Esophagus squamous epithelium (tissue), 5 donors: ENCODE data around the gene GRK5. TPM values are rescaled to one million over a fixed set of nuclear protein-coding genes. Genes with fewer than 3 reads are reported as not detected.

Experiments
- DNase-seq: peaks from one replicate; lab custom pipeline; 2025; lab: John Stamatoyannopoulos, UW
- H3K27ac ChIP-seq, 4 donors: fragments of 200-600 bp; sonication (generic); one replicate each; pipeline ENCODE4 v1.5.1; 2016 to 2019; ENCODE audit warnings: mild to moderate bottlenecking in 1 of 4
- H3K27me3 ChIP-seq, 4 donors: fragments of 200-600 bp; sonication (generic); 1 replicate in 3 of 4; 2 replicates in 1 of 4; pipeline versions ENCODE4 v1.5.1 to v1.6.0; 2017 to 2021; ENCODE audit warnings: antibody characterized with exemption in 1 of 4
- H3K36me3 ChIP-seq, 3 donors: fragments of 200-600 bp; sonication (generic); one replicate each; pipeline ENCODE4 v1.5.1; 2016 to 2019
- H3K4me1 ChIP-seq, 3 donors: fragments of 200-600 bp; sonication (generic); one replicate each; pipeline ENCODE4 v1.5.1; 2017 to 2019
- H3K4me3 ChIP-seq, 4 donors: fragments of 200-600 bp; sonication (generic); 1 replicate in 3 of 4; 2 replicates in 1 of 4; pipeline ENCODE4 v1.5.1; 2016 to 2019; ENCODE audit warnings: mild to moderate bottlenecking in 2 of 4, moderate library complexity in 1 of 4
- H3K9me3 ChIP-seq, 3 donors: fragments of 200-600 bp; sonication (generic); one replicate each; pipeline ENCODE4 v1.5.1; 2016 to 2019
- POLR2A ChIP-seq, 4 donors: fragments of 450-650 bp; IDR thresholded peaks; one replicate each; pipeline ENCODE4 v1.6.1; 2017; ENCODE audit warnings: antibody characterized with exemption in 4 of 4, mild to moderate bottlenecking in 4 of 4, moderate library complexity in 3 of 4
- WGBS, 2 donors: methylation state at CpG; one replicate each; pipeline ENCODE4 v1.1.5; 2018; 5-methylcytosine and 5-hydroxymethylcytosine counted together
- intact Hi-C: fragments of 100-400 bp; cut with DNase I; formaldehyde crosslinking; loops from one replicate; pipeline ENCODE4 v1.15.0; 2022
- total RNA-seq, 4 donors: library from RNA; depleted of rRNA; stranded (reverse); fragments of >200 nt; gene quantifications; one replicate each; pipeline ENCODE4 v1.1.0, GENCODE V29; 2016
- TF ChIP-seq, protein P1 (sequence below), 6 experiments: fragments of 450-650 bp in 4 of 6; fragments of 200-600 bp in 2 of 6; sonication (generic) in 2 of 6; IDR thresholded peaks; one replicate each; pipeline ENCODE4 v1.5.1; 2016 to 2019; ENCODE audit warnings: antibody characterized with exemption in 6 of 6, mild to moderate bottlenecking in 4 of 6, moderate library complexity in 4 of 6
- donor health status: DM: yes; HTN: yes; CAD: no.

GRK5 gene
- total RNA-seq, 4 donors from 2014 or later: 2.4 to 18.9 (median 6.3) TPM

DNA sequence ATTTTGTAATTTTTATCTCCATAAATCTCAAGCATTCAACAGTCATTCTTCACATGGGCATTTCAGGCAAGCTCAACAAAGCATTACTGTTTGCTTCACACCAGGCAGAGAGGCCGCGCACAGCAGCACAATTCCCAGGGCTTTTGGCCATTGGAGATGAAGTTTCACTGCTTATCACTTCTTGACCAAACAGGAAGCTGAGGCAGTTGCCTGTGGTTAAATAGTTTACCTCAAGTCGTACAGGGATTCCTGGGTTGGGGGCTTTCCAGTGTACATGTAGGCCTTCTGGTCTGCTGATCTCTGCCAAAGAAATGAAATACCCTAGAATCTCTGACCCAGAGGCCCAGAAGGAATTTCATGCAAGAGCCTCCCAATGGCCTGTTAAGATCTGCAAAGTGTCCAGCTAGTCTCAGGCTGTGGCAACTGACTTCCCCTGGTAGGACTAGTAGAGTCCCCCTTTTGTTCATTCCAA is 17.5 kb upstream of the GRK5 start:
- Histone ChIP-seq H3K27me3 (no peaks in the 10 kb centered on the region), H3K4me1 (peaks cover 0 to 31% (median 0%) of the 10 kb centered on the region in 3 donors), H3K36me3 (no peaks in the 10 kb centered on the region), H3K4me3 (no peak overlapping the region), H3K9me3 (no peaks in the 10 kb centered on the region), H3K27ac (peak overlapping the region in 1 of 4 donors; percentile 21)
- 54 to 55% methylated on average over 3 of the region's 3 CpGs for WGBS, 2 donors
- TF ChIP-seq, protein P1, sequence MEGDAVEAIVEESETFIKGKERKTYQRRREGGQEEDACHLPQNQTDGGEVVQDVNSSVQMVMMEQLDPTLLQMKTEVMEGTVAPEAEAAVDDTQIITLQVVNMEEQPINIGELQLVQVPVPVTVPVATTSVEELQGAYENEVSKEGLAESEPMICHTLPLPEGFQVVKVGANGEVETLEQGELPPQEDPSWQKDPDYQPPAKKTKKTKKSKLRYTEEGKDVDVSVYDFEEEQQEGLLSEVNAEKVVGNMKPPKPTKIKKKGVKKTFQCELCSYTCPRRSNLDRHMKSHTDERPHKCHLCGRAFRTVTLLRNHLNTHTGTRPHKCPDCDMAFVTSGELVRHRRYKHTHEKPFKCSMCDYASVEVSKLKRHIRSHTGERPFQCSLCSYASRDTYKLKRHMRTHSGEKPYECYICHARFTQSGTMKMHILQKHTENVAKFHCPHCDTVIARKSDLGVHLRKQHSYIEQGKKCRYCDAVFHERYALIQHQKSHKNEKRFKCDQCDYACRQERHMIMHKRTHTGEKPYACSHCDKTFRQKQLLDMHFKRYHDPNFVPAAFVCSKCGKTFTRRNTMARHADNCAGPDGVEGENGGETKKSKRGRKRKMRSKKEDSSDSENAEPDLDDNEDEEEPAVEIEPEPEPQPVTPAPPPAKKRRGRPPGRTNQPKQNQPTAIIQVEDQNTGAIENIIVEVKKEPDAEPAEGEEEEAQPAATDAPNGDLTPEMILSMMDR (IDR thresholded peaks at IDR 0.05): no peak
- TF ChIP-seq POLR2A (IDR thresholded peaks at IDR 0.05): no peak
- intact Hi-C loops: no loop called here
- DNase-seq: no peak

GRCh38 chr10:119190353-119190752 is 17.0 kb upstream of the GRK5 start:
- no peaks in the 10 kb centered on the region for H3K27me3 ChIP-seq
- TF ChIP-seq, protein P1 (IDR thresholded peaks at IDR 0.05): no peak
- TF ChIP-seq POLR2A (IDR thresholded peaks at IDR 0.05): no peak
- H3K36me3 ChIP-seq: no peaks in the 10 kb centered on the region
- 40 to 63% methylated on average over 4 of the region's 4 CpGs for WGBS, 2 donors
- no peak for DNase-seq
- H3K9me3 ChIP-seq: no peaks in the 10 kb centered on the region
- H3K27ac ChIP-seq: peak overlapping the region in 1 of 4 donors; percentile 21
- no peak overlapping the region for H3K4me3 ChIP-seq
- peaks cover 0 to 31% (median 0%) of the 10 kb centered on the region in 3 donors for H3K4me1 ChIP-seq
- intact Hi-C loops: no loop called here

- WGBS, 2 donors: 47 to 63% methylated on average over 5 of the region's 5 CpGs
- Histone ChIP-seq H3K36me3 (no peaks in the 10 kb centered on the region), H3K9me3 (no peaks in the 10 kb centered on the region), H3K4me3 (no peak overlapping the region), H3K27ac (no peak overlapping the region), H3K4me1 (peaks cover 0 to 31% (median 0%) of the 10 kb centered on the region in 3 donors), H3K27me3 (no peaks in the 10 kb centered on the region)
- intact Hi-C loops: no loop called here
- no peak for DNase-seq
- TF ChIP-seq POLR2A (IDR thresholded peaks at IDR 0.05): no peak
- TF ChIP-seq, protein P1 (IDR thresholded peaks at IDR 0.05): no peak
Observed at GRCh38 chr10:119190954-119191785, 16.2 kb upstream of the GRK5 start.

DNA sequence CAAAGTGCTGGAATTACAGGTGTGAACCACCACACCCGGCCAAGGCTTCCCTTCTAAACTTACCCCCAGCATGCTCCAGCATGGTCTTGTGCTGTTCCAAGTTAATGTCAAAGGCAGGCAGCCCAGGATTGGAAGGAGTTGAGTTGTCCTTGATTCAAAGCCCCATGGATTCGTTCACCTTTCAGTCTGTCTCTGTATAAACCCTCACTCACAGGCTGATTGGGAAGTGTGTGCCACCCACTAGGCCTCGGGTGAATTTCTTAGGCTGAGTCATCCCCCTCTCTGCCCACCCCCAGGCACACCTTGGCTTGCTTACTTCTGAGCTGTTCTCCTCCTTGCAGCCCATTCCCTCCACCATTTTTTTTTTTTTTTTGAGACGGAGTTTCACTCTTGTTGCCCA is 15.5 kb upstream of the GRK5 start:
- H3K4me3 ChIP-seq: no peak overlapping the region
- H3K27ac ChIP-seq: no peak overlapping the region
- no peaks in the 10 kb centered on the region for H3K36me3 ChIP-seq
- H3K27me3 ChIP-seq: no peaks in the 10 kb centered on the region
- no peaks in the 10 kb centered on the region for H3K9me3 ChIP-seq
- no peak for DNase-seq
- no peak for TF ChIP-seq POLR2A (IDR thresholded peaks at IDR 0.05)
- TF ChIP-seq, protein P1 (IDR thresholded peaks at IDR 0.05): no peak
- H3K4me1 ChIP-seq: peaks cover 0 to 31% (median 0%) of the 10 kb centered on the region in 3 donors
- intact Hi-C loops: no loop called here
- 36 to 47% methylated on average over 4 of the region's 4 CpGs for WGBS, 2 donors

GRCh38 chr10:119197921-119198320 is 9.4 kb upstream of the GRK5 start:
- Histone ChIP-seq H3K9me3 (no peaks in the 10 kb centered on the region), H3K4me1 (peaks cover 5 to 31% (median 10%) of the 10 kb centered on the region in 3 donors), H3K27ac (peak overlapping the region; percentile 29 to 72 (median 58)), H3K36me3 (no peaks in the 10 kb centered on the region), H3K4me3 (no peak overlapping the region), H3K27me3 (peaks cover 0 to 3% (median 0%) of the 10 kb centered on the region in 4 donors)
- TF ChIP-seq POLR2A (IDR thresholded peaks at IDR 0.05): no peak
- TF ChIP-seq, protein P1 (IDR thresholded peaks at IDR 0.05): no peak
- DNase-seq: no peak
- 30 to 41% methylated on average over 3 to 4 of the region's 4 CpGs for WGBS, 2 donors
- intact Hi-C loops: loop anchor here (5.0 kb wide), 1 partner anchor 249 kb away; no protein-coding TSS in a partner anchor
